Activated gamma-delta T cell treated with Interleukin-2 at 50 U/mL for 16 hours (primary cell): Measurements from ENCODE around the gene TUBB.
"Not testable (repeated sequence)": the region's sequence is repeated elsewhere in the genome, so short reads cannot be mapped to it uniquely, and the experiment has no call there.

ENCODE experiments used
- DNase-seq: peaks from one replicate; pipeline ENCODE4 v3.0.0-alpha.2; 2020

Gene TUBB

DNA sequence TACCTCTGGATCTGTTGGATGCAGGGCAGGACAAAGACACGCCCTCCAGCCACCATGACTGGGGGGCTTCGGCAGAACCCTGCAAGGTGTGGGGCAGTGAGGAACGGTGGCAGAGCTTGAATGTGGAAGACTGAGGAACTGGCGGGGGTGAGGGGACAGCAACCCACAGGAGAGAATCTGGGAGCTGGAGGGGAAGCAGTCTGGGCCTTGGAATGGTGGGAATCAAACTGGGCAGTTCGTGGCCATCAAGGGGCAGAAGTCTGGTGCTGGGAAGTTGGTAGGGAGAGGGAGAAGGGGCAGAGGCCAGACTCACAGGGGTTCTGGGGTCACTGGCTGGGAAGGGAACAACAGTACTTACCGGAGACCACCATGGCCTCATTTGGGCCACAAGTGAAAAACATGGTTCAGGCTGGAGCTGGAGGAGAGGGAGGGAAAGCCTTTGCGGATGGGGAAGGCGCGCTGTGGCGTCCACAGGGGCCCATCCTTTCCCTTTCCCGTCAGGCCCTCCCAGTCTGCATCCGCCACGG, 21.7 kb downstream of the TUBB start:
- DNase-seq = no peak

DNA sequence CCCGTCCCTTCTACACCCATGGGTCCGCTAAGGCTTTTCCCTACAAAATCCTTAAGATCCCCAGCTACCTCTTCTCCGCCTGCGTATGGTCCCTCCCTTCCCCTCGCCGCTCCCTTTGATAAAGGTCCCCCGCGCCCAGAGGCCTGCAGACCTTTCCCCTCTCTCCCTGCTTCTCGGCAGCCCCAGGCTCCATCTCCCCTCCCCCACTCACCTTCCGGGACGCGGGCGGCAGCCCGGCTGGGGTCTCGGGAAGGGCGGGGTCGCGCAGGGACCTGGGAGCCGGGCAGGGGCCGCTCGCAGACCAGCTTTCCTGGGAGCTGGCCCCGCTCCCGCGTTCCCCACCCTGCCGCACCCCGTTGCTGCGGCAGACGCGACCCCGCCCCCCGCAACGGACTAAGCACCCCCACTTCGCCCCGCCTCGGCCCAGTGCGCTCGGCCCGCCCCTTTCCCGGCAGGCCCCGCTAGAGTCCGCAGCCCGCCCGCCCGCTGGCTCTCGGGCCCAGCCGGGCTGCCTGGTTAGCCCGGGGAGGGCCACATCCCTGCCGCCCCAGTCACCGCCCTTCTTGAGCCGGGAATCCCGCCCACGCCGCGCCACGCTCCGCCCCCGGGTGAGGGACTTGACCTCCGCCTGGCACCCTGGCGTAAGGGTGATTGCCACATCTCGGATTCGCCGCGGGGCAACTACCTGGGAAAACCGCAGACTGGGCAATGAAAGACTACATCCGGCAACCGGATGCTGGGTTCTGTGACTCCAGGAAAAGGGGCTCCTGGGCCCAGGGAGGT, 22.4 kb downstream of the TUBB start, which contains the start of gene FLOT1:
Gene FLOT1 (minus strand): TSS at position 372 of the 783 bp plus-strand sequence. CDS start 498 bp downstream, outside the sequence.
- peak; percentile 86 for DNase-seq

DNA sequence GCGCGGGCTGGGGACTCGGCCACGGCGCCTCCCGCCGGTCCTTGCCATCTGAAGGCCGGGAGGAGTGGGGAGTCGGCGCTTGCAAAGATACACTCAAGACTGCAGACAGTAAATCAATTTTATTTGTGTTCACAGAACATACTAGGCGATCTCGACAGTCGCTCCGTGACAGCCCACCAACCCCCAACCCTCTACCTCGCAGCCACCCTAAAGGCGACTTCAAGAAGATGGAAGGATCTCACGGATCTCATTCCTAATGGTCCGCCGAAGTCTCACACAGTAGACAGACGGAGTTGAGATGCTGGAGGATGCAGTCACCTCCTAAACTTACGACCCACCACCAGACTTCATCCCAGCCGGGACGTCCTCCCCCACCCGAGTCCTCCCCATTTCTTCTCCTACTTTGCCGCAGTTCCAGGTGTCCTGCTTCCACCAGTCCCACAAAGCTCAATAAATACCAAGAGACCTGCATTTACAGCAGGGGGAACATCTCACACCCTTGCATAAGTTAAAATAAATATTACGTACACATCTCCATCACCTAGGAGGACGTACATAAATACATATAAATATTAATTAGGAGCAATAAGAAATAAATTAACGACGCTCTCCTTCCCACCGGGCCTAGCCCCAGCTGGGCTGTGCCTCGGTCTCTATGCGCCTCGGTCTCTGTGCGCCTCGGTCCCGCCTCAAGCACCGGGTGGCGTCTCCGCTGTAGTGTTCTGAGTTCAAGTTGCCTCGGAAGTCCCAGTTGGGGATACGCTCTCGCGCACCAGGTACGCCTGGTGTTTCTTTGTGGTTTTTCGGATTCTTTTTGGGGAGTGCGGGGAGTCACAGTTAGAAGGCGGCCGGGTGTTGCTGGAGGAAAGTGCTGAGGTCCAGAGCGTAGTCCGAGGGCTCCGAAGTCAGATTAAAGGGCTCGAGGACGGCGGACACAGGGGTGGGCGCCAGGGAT, 23.2 kb downstream of the TUBB start:
- no peak for DNase-seq

DNA sequence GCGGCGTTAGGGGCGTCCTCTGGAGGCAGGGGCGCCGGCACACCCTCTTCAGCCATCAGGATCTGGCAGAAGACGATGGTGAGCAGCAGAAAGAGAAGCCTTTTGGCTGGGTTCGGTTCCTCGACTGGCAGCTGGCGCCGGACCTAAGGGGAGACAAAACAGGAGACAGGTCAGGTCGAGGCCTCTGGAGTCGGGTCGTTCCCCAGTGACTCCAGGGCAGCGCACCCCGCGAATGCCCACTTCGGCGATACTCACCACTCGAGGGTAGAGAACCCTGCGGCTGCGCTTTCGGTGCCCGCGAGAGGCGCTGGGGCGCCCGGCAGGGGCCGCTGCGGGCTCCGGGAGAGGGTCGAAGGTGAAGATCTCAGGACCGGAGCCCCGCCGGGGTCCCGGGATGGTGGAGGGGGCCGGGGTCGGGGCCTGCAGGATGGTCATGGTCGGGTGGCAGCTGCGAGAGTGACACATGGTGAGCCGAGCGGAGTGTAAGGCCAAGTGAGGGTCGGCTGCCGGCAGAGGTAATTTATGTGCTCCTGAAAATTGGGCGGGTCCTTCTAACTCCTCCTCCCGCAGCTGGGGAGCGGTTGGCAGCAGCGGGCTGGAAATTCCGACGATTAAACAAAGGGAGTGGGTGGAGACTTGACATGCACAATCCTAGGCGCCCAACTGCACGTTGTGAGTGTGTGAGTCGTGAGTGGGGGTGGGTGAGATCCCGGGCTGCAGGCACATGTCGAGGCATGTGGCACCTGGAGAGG, 24.1 kb downstream of the TUBB start, which contains the start of gene IER3:
Gene IER3 (minus strand): TSS at position 494 of the 752 bp plus-strand sequence. CDS start 29 bp downstream, at position 465.
- DNase-seq = peak; percentile 65

DNA sequence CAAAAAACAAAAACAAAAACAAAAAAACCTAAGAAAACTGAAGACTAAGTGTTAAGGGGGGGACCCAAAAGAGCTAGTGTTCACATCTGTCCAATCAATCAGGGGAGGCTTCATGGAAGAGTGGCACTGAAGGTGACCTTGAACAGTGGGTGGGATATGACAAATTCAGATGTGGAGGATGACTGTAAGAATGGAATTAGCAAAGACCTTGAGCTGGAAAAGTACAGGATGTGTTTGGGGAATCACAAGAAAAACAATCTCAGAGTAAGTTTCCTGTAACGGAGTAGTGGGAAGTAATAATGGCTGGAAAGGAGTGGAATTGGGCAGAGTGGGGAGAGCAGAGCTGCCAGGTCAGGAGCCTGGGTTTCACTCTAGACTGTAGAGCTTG, 27.1 kb downstream of the TUBB start:
- DNase-seq = no peak

DNA sequence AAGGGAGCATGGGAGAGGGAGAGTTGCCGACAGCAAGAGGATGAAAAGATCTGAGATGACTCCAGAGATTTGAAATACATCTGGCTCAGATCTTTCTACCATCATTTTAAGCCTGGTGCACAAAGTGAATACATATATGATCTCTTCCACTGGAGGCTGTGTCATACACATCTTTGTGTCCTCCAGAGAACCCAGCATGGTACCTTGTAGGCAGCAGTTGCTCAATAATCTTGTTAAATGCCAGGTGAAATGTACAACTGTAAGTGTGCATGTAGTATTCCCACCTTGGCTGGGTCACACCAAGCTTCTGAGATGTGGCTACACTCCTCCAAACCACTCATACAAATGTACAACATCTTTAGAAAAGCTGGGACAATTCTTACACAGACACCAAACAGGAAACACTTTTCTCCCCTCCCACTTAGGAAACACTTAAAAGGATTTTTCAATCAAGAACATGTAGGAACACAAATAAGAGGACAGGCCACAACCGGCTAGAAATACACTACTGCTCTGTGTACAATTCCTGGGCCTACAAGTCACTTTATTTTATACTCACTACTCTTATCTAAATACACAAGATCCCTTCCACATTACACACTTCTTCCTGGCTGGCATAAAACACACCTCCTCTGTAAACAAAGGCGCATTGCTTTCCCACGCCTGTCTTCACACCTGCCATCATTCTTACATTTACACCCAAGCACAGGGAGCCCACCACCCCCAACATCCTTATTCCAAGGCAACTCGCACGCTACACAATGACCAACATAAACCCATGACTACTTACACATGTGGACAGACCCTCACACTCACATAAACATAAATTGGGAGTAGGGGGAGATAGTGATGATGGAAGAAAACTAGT, 28.0 kb downstream of the TUBB start:
- DNase-seq = no peak

GRCh38 chr6:30748851-30749540, 28.8 kb downstream of the TUBB start:
- DNase-seq = no peak

DNA sequence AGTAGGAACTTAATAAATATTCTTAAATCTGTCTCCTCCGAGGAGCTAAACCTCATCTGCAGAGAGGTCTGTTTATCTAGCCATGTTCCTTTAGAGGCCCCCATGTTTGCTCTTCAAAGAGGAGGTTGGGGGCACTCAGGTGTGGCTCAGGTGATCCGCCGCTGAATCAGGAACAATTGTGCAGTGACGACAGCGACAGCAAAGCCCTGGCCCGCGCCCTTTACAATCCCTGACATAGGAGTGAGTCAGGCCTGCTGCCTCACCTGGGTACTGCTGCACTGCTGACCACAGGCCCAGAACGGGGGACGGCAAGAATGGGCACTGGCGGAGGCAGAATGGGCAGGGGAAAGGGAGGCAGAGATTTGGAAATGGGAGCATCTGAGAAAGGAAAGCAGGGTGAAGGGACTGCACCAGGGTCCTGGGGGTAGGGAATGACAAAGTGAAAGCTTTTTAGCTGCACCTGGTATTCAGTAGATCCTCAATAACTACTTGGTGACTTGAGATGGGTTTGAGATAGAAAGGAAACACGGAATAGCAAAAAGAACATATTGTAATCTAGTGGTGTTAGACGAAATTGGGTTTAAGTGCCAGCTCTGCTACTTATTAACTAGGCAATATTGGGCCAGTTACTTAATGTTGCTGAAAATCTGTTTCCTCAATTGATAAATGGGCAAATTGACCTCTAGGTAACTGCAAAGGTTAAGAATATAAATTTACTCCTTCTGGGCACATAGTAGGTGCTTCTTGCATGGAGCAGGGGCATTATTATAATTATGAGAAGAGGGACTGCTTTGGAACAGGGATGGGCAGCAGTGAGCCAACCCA, 29.6 kb downstream of the TUBB start:
- DNase-seq = no peak

GRCh38 chr6:30750379-30750668, 30.2 kb downstream of the TUBB start:
- no peak for DNase-seq

GRCh38 chr6:30752157-30752927, 32.2 kb downstream of the TUBB start:
- DNase-seq = no peak

DNA sequence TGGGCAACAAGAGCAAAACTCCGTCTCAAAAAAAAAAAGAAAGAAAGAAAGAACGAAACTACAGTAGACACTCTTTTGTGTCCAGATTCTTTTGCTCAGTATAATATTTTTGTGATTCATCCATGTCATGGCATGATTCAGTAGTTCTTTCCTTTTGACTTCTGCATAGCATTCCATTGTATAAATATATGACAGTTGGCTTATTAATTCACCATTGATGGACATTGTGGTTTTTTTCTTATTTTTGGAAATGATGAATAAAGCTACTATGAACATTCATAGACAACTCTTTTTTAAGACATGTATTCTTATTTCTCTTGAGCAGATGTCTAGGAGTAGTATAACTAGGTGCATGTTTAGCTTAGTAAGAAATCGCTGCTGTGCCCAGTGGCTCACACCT, 34.5 kb downstream of the TUBB start:
- DNase-seq = no peak

DNA sequence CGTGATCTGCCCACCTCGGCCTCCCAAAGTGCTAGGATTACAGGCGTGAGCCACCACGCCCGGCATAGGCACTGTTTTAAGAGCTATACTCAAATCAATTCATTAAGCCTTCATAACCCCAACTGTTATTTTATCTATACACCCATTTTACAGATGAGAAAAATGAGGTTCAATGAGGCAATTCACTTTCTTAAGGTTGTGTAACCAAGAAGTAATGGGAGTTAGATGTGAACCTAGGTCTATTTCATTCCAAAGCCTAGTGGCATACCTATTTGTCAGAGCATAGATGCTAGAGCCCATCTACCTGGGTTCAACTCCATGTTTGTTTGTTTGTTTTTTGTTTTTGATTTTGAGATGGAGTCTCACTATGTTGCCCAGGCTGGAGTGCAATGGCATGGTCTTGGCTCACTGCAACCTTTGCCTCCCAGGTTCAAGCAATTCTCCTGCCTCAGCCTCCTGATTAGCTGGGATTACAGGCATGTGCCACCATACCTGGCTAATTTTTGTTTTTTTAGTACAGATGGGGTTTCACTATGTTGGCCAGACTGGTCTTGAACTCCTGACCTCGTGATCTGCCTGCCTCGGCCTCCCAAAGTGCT, 36.4 kb downstream of the TUBB start:
- DNase-seq = not testable (repeated sequence)

GRCh38 chr6:30757261-30757904, 37.2 kb downstream of the TUBB start:
- no peak for DNase-seq

DNA sequence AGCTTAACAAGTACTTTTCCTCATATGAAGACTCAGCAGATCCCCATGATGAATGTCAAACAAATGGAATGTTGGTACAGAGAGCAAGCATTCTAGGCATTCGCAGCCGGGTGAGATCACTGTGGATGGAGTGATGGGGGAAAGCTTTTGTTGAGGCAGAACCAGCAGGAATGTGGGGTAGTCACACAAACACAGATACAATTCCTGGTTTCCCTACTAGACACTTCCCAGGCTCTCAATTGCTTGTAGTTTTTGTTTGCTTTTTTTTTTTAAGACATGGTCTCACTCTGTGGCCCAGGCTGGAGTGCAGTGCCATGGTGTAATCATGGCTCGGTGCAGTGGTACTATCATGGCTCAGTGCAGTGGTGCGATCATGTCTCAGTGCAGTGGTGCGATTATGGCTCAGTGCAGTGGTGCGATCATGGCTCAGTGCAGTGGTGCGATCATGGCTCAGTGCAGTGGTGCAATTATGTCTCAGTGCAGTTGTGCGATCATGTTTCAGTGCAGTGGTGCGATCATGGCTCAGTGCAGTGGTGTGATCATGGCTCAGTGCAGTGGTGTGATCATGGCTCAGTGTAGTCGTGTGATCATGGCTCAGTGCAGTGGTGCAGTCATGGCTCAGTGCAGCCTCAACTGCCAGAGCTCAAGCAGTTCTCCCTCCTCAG, 39.6 kb downstream of the TUBB start:
- no peak for DNase-seq

DNA sequence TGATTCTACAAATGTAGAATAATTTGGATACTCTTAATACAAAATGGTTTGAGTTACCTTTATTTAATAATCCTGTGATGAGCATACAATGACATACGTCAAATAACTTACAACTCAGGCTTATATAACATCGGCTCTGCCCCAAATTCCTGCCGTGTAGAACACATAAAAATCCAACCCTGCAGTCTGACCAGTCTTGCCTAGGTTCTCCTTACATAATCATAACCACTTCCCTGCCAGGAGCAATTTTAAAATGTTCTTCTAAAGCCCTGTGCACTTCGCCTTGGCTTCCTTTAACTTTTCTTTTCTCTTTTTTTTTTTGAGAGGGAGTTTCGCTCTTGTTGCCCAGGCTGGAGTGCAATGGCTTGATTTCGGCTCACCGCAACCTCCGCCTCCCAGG, 40.4 kb downstream of the TUBB start:
- no peak for DNase-seq

DNA sequence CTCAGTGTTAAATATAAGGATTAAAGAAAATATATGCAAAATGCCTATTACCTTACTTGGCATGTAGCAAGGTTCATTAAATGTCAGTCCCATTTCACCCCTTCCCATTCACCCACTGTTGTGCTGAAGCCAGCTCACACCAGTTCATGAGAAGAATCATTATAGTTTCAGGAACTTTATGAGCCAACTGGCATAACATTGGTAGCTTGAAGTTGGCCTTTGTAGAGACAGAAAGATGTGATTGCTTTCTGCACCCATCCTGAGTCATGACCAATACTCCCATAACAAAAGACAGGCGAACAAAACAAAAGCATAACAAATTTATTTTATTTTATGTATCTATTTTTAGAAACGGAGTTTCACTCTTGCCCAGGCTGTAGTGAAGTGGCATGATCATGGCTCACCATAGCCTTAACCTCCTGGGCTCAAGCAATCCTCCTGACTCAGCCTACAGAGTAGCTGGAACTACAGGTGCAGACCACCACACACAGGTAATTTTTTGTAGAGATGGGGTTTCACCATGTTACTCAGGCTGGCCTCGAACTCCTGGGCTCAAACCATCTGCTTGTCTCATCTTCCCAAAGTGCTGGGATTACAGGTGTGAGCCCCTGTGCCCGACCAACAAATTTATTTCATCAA, 41.8 kb downstream of the TUBB start:
- DNase-seq = no peak

- no peak for DNase-seq
Observed at GRCh38 chr6:30763155-30763617, 43.0 kb downstream of the TUBB start.
